Epithelial cell of esophagus (primary cell): ENCODE data around the gene XRCC4.

Experiments
- DNase-seq: peaks from one replicate; pipeline ENCODE4 v3.0.0; 2010; ENCODE audit warnings: low read depth
- H3K4me3 ChIP-seq: 2 replicates; pipeline ENCODE4 v1.5.1; 2011; ENCODE audit warnings: mild to moderate bottlenecking, low read length, control low read depth
- CTCF ChIP-seq: IDR thresholded peaks from 2 replicates; pipeline ENCODE4 v1.5.1; 2011; ENCODE audit warnings: low read depth, mild to moderate bottlenecking, low read length, control low read depth, inconsistent platforms; ENCODE audit not compliant: insufficient read depth; ENCODE audit errors: missing control alignments

The XRCC4 gene

GRCh38 chr5:83107692-83108420, 30.5 kb downstream of the XRCC4 start:
- no peak for DNase-seq
- H3K4me3 ChIP-seq, result no peak overlapping the region
- no peak for TF ChIP-seq CTCF

GRCh38 chr5:83109380-83109779, 32.0 kb downstream of the XRCC4 start:
- H3K4me3 ChIP-seq, result no peak overlapping the region
- no peak for TF ChIP-seq CTCF
- DNase-seq, result no peak

- no peak overlapping the region for H3K4me3 ChIP-seq
- no peak for DNase-seq
- TF ChIP-seq CTCF, result no peak
Observed at GRCh38 chr5:83115816-83116215, 38.5 kb downstream of the XRCC4 start.

- DNase-seq, result no peak
- H3K4me3 ChIP-seq, result no peak overlapping the region
- no peak for TF ChIP-seq CTCF
Observed at GRCh38 chr5:83118471-83118870, 41.1 kb downstream of the XRCC4 start.

GRCh38 chr5:83118976-83119375, 41.6 kb downstream of the XRCC4 start:
- no peak overlapping the region for H3K4me3 ChIP-seq
- no peak for DNase-seq
- no peak for TF ChIP-seq CTCF

- TF ChIP-seq CTCF, result no peak
- no peak for DNase-seq
- no peak overlapping the region for H3K4me3 ChIP-seq
Observed at GRCh38 chr5:83124593-83124992, 47.2 kb downstream of the XRCC4 start.

- no peak overlapping the region for H3K4me3 ChIP-seq
- no peak for TF ChIP-seq CTCF
- DNase-seq, result no peak
Observed at GRCh38 chr5:83125560-83125959, 48.2 kb downstream of the XRCC4 start.
